Measurements from ENCODE around the gene EYS. TPM values are rescaled to one million over a fixed set of nuclear protein-coding genes. Genes with fewer than 3 reads are reported as not detected.

Gene EYS
- total and polyA plus RNA-seq, 4 donors = 0.08 to 0.63 (median 0.36) TPM

GRCh38 chr6:64334636-64335035 lies 1372.4 kb downstream of the EYS start:
- Histone ChIP-seq H3K9me3 (ENCODE audit: control insufficient read depth in 4 of 4, low read length in 3 of 4) (peaks cover 0 to under 1% (median 0%) of the 10 kb centered on the region in 4 donors), H3K27ac (ENCODE audit: low read depth in 1 of 2, low read length in 2 of 2) (no peak overlapping the region), H3K9ac (ENCODE audit: low read depth in 1 of 2, low read length in 2 of 2) (no peak overlapping the region), H3K27me3 (ENCODE audit: control insufficient read depth in 4 of 4, insufficient read depth in 4 of 4, low read length in 3 of 4) (no peaks in the 10 kb centered on the region), H3K36me3 (ENCODE audit: control insufficient read depth in 4 of 4, insufficient read depth in 3 of 4, low read depth in 1 of 4, low read length in 3 of 4) (no peaks in the 10 kb centered on the region), H3K4me1 (ENCODE audit: control insufficient read depth in 4 of 4, insufficient read depth in 4 of 4, low read length in 3 of 4) (peaks cover 0 to 2% (median 0%) of the 10 kb centered on the region in 4 donors), H3K4me3 (ENCODE audit: low read depth in 1 of 3, low read length in 3 of 3) (no peak overlapping the region)
- DNase-seq (ENCODE audit: low spot score) = no peak
- WGBS = 90% methylated on average over 1 of the region's 1 CpG
- TF ChIP-seq SP1 (IDR thresholded peaks at IDR 0.05) = no peak
- no peak for TF ChIP-seq FOXA1 (IDR thresholded peaks at IDR 0.05)
- no peak for TF ChIP-seq MAX (IDR thresholded peaks at IDR 0.05)
- TF ChIP-seq YY1 (IDR thresholded peaks at IDR 0.05) = no peak
- TF ChIP-seq HNF4A (conservative IDR thresholded peaks at IDR 0.05) = no peak
- TF ChIP-seq TAF1 (conservative IDR thresholded peaks at IDR 0.05) = no peak
- no peak for TF ChIP-seq CTCF (IDR thresholded peaks at IDR 0.05; ENCODE audit: low read depth, low read length, missing input control)
- TF ChIP-seq EGR1 (IDR thresholded peaks at IDR 0.05; ENCODE audit: low read depth in 2 of 2) = no peak
- no peak for TF ChIP-seq JUND (IDR thresholded peaks at IDR 0.05)
- no peak for TF ChIP-seq RAD21 (IDR thresholded peaks at IDR 0.05)

- no peak for TF ChIP-seq FOXA1 (IDR thresholded peaks at IDR 0.05)
- TF ChIP-seq TAF1 (conservative IDR thresholded peaks at IDR 0.05) = no peak
- no peak for TF ChIP-seq JUND (IDR thresholded peaks at IDR 0.05)
- TF ChIP-seq NR2F2 (IDR thresholded peaks at IDR 0.05) = no peak
- no peak for TF ChIP-seq ATF3 (IDR thresholded peaks at IDR 0.05)
- no peak for TF ChIP-seq ZBTB33 (IDR thresholded peaks at IDR 0.05)
- TF ChIP-seq RAD21 (IDR thresholded peaks at IDR 0.05) = peak; percentile 83 to 89
- TF ChIP-seq MAX (IDR thresholded peaks at IDR 0.05) = no peak
- TF ChIP-seq EGR1 (IDR thresholded peaks at IDR 0.05; ENCODE audit: low read depth in 2 of 2) = no peak
- no peak for TF ChIP-seq SP1 (IDR thresholded peaks at IDR 0.05)
- TF ChIP-seq CTCF (IDR thresholded peaks at IDR 0.05; ENCODE audit: low read depth, low read length, missing input control) = peak; percentile 74
Measured at GRCh38 chr6:64330694-64331307, 1376.2 kb downstream of the EYS start.

More at GRCh38 chr6:64330694-64331307, 1376.2 kb downstream of the EYS start:
- H3K9me3 ChIP-seq (ENCODE audit: control insufficient read depth in 4 of 4, low read length in 3 of 4) = no peaks in the 10 kb centered on the region
- H3K9ac ChIP-seq (ENCODE audit: low read depth in 1 of 2, low read length in 2 of 2) = no peak overlapping the region
- H3K4me1 ChIP-seq (ENCODE audit: control insufficient read depth in 4 of 4, insufficient read depth in 4 of 4, low read length in 3 of 4) = peaks cover 0 to 2% (median 0%) of the 10 kb centered on the region in 4 donors
- no peaks in the 10 kb centered on the region for H3K27me3 ChIP-seq (ENCODE audit: control insufficient read depth in 4 of 4, insufficient read depth in 4 of 4, low read length in 3 of 4)
- H3K4me3 ChIP-seq (ENCODE audit: low read depth in 1 of 3, low read length in 3 of 3) = no peak overlapping the region
- peak; percentile 73 for DNase-seq (ENCODE audit: low spot score)
- H3K36me3 ChIP-seq (ENCODE audit: control insufficient read depth in 4 of 4, insufficient read depth in 3 of 4, low read depth in 1 of 4, low read length in 3 of 4) = no peaks in the 10 kb centered on the region
- no peak overlapping the region for H3K27ac ChIP-seq (ENCODE audit: low read depth in 1 of 2, low read length in 2 of 2)
- 21% methylated on average over 5 of the region's 5 CpGs for WGBS
